WI38 (cell line): Measurements from ENCODE around the gene LRP1B.

ENCODE experiments used
- H3K4me3 ChIP-seq: 2 replicates; pipeline ENCODE4 v1.5.1; 2011; ENCODE audit warnings: low read depth, mild to moderate bottlenecking, control low read depth, low read length
- TF ChIP-seq, protein P1 (sequence below): IDR thresholded peaks from 2 replicates; pipeline ENCODE4 v1.5.1; 2012; ENCODE audit warnings: low read depth, mild to moderate bottlenecking, control low read depth, low read length

Gene LRP1B

DNA sequence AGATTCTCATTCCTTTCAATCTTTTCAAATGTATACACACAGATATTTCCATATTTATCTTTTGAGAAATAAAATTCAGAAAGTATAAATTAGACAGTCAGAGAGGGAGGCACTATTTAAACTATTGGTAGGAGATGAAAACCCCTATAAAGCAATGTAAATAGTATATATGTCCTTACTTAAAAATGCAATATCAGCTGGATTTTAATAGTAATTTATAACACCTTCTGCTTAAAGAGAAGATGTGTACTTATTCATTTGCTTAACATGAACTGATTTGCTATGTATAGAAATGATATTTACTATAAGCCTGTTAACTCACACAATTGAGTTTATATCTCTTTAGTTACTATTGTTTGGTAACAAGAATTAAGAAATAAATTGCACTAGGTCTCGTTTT, 163.3 kb downstream of the LRP1B start:
- TF ChIP-seq, protein P1, sequence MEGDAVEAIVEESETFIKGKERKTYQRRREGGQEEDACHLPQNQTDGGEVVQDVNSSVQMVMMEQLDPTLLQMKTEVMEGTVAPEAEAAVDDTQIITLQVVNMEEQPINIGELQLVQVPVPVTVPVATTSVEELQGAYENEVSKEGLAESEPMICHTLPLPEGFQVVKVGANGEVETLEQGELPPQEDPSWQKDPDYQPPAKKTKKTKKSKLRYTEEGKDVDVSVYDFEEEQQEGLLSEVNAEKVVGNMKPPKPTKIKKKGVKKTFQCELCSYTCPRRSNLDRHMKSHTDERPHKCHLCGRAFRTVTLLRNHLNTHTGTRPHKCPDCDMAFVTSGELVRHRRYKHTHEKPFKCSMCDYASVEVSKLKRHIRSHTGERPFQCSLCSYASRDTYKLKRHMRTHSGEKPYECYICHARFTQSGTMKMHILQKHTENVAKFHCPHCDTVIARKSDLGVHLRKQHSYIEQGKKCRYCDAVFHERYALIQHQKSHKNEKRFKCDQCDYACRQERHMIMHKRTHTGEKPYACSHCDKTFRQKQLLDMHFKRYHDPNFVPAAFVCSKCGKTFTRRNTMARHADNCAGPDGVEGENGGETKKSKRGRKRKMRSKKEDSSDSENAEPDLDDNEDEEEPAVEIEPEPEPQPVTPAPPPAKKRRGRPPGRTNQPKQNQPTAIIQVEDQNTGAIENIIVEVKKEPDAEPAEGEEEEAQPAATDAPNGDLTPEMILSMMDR: no peak
- no peak overlapping the region for H3K4me3 ChIP-seq

DNA sequence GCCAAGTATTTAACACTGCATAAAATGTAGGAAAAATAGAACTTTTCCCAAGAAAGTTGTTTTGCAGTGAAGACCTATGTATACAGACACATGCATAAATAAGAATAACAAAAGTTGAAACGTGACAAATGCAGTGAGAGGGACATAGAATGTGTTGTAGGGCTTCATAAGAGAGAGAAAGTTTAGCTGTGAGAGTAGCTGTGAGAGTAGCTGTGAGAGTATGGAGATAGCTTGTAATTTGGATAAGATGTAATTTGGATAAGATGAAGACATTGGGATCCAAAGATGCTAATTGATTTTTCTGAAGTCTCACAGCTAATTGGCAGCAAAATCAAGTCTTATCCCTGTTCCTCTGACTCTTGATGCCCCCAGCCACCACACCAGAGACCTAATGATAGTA, 170.9 kb downstream of the LRP1B start:
- TF ChIP-seq, protein P1: no peak
- no peak overlapping the region for H3K4me3 ChIP-seq

DNA sequence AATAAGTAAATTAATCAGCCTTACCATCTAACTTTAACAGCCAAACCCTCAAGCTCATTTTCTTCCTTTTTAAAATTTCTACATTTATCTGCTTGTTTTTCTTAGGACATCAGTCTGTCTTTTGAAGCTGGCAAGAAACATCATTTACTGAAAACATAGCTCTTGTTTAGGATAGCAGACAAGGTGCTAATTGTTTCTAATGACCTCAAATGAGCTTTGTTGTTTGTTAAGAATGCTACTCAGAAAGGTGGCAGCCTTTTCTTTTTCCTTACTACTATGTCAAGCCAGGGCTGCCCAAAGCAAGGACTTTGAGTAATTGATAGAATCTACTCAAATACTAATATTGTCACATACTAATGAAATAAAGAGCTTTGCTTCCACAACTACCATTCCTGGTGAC, 171.8 kb downstream of the LRP1B start:
- TF ChIP-seq, protein P1: no peak
- H3K4me3 ChIP-seq: no peak overlapping the region

DNA sequence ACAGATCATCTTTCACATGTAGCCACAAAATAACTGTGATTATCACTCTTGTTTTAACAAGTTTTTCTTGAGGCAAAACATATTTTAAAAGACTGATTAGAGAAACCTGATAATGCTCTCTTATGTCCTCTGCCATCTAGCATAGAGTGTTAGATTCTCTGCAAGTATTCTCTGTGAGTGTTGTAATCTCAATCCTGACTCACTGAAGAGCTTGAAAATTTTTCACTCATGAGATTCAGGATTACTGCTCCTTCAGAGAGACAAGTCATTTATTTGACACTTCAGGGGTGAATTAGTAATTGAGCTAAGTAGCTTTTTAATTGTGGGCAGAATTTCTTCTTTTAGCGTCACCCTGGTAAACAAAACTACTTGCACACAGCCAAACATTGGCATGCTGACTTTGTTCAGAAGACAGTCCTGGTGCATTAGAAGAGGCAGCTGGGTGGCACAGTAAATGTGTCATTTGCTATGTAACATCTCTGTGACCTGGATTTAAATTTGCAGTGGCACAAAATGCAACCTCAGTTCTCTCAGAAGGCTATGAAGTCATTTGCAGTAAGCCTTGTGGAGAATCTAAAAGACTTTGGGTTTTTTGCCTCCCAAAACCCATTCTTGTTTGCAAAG, 172.9 kb downstream of the LRP1B start:
- no peak overlapping the region for H3K4me3 ChIP-seq
- TF ChIP-seq, protein P1: no peak

DNA sequence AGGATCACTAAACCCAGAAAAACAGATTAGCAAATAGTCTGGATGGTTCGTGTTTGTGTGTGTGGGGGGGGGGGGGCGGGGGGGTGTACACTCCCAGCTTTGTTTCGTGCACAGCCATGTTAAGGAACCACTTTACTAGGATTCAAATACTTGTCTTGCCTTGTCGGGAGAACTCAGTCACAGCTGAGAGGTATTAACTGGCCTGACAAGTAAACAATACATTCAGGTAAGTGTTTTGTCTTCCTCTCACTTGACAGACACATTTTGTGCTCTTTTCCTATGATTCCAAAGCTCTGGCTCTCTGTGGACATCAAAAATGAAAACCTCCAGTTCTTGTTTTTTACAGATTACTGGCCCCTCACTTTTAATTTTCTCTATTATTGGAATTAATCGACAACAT, 173.5 kb downstream of the LRP1B start:
- TF ChIP-seq, protein P1: no peak
- no peak overlapping the region for H3K4me3 ChIP-seq

DNA sequence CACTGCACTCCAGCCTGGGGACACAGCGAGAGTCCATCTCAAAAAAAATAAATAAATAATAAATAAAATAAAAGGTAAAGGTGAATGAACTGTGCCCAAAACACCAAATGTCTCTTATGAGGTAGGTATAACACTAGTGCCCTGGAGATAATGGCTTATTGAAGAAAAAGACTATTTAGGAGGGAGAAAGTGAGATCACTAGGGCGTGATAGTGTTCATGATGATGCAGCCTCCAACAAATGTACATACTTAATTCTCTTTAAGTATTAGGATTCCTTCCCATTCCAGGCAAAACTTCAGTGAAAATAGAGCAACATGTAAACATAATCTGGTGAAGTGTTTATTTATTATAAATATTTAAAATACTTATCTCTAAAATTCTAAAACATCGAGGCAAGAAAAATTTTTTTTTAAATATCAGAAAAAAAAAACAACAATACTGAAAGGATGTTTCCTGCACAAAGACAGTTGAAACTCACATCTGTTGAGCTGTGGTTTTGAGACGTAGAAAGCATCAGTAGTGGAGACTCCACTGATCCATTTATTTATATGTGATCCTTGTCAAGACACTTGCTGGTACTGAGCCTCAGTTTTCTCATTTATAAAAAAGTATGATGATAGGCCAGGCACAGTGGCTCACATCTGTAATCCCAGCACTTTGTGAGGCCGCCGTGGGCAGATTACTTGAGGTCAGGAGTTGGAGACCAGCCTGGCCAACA, 183.3 kb downstream of the LRP1B start:
- no peak overlapping the region for H3K4me3 ChIP-seq
- TF ChIP-seq, protein P1: no peak

DNA sequence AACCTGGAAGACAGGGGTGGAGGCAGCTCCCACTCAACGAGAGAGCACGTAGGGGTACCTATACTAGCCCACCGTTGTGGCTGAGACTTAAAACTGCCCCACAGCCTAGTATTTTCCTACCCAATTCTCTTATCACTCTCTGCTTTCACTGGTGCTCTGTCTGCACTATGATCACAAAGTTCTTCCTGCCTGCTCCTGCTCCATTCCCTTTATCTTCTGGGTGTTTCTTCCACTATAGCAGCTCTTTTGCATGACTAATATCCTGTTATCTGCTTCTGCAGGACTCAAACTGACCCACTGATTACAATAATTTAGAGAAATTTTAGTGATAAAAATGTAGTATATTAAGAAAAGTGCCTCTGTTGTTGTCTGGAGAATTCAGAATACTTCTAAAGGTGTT, 184.8 kb downstream of the LRP1B start:
- H3K4me3 ChIP-seq: no peak overlapping the region
- TF ChIP-seq, protein P1: no peak
